ENCODE results near the gene POU2AF2.
A peak's percentile ranks its signal among the peaks of the same experiment; 100 is the strongest.
"Not testable (repeated sequence)": the region's sequence is repeated elsewhere in the genome, so short reads cannot be mapped to it uniquely, and the experiment has no call there.

Gene POU2AF2, protein sequence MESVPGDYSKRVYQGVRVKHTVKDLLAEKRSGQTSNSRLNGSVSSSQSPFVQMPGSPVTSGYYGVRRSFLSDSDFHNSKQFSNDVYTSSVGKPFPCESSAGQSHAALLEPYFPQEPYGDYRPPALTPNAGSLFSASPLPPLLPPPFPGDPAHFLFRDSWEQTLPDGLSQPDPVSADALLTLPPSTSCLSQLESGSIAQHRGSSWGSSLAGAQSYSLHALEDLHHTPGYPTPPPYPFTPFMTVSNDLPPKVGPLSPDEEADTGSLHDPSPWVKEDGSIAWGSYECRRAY

DNA sequence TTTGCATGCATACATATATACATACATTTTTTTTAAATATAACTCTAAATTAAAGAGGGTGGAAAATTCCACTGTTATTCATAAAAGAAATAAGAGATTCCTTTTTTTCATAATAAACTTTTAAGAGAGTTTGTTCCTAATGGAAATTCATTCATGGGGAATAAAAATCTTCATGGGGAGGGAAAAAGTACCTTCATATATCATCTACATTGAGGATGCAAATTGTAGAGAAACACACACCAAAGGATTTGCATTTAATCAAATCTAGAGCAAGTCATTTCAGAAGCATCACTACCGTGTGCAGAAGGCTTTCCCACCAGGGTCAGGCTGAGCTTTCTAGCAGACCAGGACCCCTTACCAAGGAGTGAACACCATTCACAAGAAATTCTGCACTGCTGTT lies at the start of gene POU2AF2:
POU2AF2 (plus strand) TSS at position 301 of the 400 bp plus-strand sequence. CDS start 129 bp downstream, outside the sequence.
- DNase-seq (ENCODE audit: low spot score): no peak

DNA sequence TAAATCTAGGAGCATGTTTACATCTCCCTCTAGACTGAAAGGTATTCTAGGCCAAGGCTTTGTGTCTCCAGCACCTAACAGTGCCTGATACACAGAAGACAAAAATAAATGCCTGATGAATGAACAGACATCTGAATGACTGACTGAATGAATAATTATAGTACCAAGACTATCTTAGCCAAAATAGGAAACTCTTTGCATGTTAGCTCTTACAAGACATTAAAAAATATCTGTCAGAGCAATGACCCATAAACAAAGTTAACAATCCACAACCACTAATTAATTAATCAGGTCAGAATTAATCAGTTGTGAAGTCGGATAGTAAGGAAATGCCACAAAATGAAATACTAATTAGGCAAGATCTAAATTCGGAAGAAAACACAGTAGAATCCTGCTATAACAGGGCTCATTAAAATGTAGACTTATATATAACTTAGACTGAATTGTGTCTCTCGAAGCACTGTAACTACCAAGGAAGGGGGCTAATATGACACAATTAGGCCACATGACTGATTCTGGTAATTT lies 45.5 kb upstream of the POU2AF2 start:
- no peak for DNase-seq (ENCODE audit: low spot score)

DNA sequence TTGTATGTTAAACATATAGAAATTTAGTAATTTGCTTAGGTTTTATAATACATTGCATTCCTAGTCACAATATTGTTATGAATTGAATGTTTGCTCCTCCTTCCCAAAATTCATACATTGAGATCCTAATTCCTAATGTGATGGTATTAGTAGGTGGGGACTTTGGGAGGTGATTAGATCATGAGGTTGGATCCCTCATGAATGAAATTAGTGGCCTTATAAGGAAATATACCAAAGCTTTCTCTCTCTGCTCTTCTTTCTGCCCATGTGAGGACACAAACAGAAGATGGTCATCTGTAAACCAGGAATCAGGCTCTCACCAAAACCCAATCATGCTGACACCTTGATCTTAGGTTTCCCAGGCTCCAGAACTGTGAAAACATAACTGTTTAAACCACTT lies 41.3 kb upstream of the POU2AF2 start:
- no peak for DNase-seq (ENCODE audit: low spot score)

DNA sequence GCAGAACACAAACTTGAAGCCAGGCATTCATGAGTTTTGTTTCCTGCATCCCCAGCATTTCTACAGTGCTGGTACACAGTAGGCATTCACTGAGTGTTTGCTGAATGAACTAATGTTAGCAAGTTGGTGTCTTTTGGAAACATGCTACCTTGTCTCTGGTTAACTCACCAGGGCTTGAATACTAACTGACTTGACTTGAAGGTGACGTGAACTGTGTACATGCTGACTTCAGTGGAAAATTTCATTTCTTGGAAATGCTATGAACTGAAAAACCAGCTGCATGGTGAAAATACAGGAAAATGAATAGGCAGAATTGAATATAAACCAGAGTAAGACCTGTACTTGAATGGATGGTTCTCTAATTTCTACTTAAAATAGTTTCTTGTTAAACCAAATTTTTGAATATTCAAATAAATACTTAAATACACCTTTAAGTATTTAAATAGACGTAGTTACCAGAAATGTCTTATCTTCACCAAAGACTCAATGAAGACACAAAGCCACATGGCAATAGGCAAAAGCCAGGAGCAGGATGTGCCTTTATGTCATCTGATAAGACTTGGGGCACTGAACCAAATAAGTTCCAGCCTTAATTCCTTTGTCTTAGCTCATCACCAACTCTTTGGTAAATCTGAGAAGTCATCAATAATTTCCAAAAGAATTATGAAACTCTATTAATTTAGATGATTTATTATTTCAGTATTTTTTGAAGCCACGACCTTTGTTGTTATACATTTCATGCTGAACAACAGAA lies 39.7 kb upstream of the POU2AF2 start:
- DNase-seq (ENCODE audit: low spot score): peak; percentile 46

DNA sequence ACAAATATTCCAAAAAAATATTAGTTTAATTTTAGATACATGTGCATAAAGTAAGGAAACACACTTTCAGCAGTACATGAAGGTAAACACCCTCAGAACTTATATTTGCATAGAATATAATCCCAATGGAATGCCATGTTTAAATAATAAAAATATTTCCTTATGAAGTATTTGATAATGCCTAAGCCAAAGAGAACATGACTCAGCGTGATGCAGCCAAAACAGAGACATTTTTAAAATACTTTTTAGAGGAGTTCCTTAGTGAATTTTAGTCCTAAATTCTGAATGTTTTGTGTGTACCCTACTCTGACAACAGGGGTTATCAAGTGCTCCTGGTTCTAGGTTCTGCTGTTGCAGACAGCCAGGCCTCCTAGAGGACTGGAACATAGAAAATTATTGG lies 39.1 kb upstream of the POU2AF2 start:
- peak; percentile 66 for DNase-seq (ENCODE audit: low spot score)

DNA sequence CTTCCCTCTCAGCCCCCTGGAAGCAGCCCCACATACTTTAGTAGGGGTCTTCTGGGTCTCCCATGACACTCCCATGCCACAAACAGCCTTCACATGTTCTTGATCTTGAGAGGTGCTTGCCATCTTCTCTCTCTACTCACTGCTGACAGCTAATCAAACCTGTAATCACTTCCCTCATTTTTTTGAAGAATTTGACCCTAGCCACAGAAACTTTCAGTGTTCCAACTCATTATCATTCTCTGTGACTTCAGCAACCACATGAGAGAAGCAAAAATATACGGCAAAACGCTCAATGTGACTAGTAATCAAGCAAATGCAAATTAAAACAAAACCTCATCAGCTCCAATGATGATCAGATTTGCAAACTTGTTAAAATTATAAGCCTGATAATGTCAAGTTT lies 38.3 kb upstream of the POU2AF2 start:
- no peak for DNase-seq (ENCODE audit: low spot score)

DNA sequence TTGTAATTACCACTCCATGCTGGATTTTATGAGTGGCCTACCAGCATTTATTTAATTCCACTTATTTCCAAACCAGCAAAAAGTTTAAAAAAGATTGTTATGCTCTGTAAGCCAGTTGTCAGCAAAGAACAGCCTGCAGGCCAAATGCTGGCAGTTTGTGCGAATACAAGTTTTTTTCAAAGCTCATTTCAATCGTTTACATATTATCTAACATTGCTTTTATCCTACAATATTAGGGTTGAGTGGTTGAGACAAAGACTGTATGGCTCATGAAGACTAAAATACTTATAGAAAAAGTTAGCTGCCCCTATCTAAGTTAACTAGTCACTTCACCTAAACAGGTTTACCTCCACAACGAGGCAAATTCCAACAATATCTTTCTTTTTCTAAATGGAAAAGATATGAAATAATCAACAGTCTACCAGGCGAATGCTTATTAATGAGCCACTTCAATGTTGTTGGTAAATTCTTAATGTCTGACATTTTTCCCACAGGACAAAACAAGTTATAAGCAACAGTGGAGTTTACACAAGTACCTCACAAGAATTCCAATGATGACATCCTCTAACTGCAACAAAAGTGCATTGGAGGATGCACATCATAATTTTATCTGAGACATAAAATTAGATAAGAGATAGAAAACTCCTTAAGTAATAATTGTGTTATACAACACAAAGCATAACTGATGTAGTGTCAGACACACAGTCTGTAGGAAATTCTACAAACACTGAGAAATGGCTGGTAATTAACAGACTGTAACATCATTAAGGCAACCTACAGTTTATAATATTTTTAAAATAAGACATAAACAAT lies 35.8 kb upstream of the POU2AF2 start:
- no peak for DNase-seq (ENCODE audit: low spot score)

DNA sequence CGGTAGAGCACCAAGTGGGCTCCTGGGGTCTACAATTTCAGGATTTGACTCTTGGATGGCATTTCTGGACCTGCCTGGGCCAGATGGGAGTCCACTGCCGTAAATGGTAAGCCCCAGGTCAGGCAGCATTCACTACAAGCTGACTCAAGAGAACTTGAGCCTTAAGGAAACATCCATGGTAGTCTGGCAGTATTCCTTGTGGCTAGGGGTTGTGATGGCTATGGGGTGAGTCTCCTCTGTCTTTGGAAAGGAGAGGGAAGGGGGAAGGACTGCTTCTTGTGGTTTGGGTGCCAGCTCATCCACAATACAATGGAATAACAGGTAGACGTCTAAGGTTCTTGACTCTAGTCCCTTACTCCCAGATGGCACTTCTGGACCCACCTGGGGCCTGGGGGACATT lies 32.3 kb upstream of the POU2AF2 start:
- no peak for DNase-seq (ENCODE audit: low spot score)

DNA sequence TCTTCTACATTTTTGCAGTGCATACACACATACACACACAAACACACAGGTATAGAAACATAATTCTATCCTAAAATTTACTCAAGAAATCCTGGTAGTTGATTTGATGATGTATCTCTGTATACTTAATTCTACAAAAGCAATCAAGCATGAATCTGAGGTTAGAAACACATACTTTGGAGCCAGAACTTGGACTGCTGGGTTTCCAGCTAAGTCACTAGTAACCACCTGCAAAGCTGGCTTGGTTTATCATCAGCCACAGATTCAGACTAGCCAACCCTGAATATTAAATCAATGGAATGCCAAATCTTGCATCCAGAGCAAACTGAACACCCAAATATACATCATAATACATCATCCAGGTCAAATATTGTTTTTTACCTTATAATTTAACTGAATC lies 24.8 kb upstream of the POU2AF2 start:
- DNase-seq (ENCODE audit: low spot score): no peak

DNA sequence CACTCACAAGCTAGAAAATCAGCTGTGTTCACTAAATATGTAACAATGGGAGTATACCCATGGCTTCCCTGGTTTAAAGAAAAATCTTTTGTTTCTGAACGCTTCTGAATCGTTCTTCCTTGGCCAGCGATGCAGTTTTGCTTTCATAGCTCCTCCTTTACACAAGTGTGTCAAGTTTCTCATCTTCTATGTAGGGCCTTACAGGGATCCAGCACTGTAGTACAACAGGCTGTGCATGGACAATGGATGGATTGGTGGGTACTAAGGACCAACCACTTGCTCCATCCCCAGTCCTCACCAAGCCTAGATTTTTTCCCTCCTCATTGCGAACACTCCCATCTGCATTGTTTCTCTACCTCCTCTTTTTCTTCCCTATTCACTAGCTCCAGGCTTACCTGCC lies 24.3 kb upstream of the POU2AF2 start:
- no peak for DNase-seq (ENCODE audit: low spot score)

DNA sequence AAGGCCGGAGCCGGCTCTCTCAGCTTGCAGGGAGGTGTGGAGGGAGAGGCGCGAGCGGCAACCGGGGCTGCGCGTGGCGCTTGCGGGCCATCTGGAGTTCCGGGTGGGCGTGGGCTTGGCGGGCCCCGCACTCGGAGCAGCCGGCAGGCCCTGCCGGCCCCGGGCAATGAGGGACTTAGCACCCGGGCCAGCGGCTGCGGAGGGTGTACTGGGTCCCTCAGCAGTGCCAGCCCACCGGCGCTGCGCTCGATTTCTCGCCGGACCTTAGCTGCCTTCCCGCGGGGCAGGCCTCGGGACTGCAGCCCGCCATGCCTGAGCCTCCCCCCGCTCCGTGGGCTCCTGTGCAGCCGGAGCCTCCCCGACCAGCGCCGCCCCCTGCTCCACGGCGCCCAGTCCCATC lies 23.6 kb upstream of the POU2AF2 start:
- not testable (repeated sequence) for DNase-seq (ENCODE audit: low spot score)

DNA sequence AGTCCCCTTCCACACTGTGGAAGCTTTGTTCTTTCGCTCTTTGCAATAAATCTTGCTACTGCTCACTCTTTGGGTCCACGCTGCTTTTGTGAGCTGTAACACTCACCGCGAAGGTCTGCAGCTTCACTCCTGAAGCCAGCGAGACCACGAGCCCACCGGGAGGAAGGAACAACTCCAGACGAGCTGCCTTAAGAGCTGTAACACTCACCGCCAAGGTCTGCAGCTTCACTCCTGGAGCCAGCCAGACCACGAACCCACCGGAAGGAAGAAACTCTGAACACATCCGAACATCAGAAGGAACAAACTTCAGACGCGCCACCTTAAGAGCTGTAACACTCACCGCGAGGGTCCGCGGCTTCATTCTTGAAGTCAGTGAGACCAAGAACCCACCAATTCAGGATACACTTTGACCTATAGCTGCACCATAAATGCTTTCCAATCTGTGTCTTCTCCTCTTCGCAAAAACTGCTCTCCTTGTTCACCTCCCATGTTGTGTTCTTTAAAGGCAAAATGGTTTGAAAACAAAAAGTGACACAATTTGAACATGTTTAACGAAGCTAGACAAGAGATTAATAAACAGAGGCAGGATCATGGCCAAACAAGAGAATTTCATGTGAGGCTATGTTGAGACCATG lies 22.6 kb upstream of the POU2AF2 start:
- DNase-seq (ENCODE audit: low spot score): not testable (repeated sequence)

DNA sequence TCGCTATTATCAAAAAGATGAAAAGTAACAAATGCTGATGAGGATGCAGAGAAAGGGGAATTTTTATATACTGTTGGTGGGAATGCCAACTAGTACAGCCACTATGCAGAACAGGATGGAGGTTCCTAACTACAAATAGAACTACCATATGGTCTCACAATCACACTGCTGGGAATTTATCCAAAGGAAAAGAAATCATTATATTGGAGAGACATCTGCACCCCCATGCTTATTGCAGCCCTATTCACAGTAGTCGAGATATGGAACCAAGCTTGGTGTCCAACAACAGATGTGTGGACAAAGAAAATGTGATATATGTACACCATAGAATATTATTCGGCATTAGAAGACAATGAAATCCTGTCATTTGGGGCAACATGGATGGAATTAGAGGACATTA lies 19.6 kb upstream of the POU2AF2 start:
- DNase-seq (ENCODE audit: low spot score): no peak

DNA sequence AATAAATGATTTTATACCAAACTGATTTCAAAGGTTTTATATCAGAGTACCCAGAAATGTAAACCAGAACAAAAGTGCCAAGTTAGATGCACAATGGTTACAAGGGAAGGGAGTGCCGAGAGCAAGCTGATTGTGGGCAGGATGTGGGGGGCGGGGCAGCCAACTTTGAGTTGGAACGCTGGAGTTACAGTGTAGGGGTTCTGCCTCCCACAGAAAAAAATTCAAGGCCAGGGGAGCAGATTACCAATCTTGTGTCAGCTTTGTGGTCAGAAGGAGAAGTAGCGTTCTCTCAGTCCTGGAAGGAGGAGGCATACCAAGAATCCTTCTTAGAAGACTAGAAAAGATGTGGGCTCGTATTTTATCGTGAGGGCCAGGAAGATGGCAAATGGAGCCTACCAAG lies 15.9 kb upstream of the POU2AF2 start:
- DNase-seq (ENCODE audit: low spot score): no peak

DNA sequence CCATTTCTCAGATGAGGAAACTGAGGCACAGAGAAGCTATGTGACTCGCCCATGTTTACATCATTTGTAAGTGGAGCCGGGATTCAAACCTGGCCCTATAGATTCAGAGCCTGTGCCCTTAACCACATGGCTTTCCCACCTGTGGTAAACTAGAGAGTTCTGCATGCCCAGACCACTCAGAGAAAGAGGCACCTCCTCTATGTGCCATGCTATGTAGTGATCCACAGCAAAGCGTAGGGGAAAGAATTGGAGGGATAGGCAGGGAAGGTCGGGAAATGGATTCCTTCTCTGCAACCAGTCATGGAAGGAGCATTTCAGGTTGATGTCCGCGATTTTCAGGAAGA lies 15.4 kb upstream of the POU2AF2 start:
- DNase-seq (ENCODE audit: low spot score): no peak

DNA sequence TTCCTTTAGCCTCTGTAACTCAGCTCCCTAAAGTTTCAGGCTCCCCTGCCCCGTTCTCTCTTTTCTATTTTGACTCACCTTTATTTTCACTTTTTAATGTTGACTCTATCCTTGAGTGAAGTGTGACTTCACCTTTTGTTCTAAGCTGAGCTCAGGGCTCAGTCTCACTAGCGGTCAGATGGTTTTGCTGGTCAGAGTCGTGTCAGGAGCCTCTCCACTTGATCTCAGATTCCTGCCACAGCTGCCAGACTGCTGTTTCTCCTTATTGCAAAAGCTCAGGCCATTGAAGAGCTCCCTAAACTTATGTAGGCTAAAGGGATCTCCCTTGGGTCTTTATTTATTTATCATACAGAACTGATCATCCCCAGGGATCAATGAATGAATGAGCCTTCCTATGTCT lies 13.7 kb upstream of the POU2AF2 start:
- no peak for DNase-seq (ENCODE audit: low spot score)

DNA sequence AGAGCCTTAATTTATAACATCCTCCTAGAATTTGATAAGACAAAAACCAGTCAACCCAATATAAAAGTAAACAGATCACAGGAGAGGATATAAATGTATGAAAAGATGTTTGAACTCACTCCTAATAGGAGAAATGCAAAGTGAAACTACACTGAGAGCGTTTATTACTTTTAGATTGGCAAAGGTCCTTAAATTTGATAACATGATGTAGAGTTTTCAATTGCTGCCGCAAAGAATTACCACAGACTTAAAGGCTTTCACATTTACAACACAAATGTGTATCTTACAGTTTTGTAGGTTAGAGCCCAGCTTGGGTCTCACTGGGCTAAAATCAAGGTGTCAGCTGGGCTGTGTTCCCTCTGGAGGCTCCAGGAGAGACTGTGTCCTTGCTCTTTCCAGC lies 9.1 kb upstream of the POU2AF2 start:
- DNase-seq (ENCODE audit: low spot score): no peak

DNA sequence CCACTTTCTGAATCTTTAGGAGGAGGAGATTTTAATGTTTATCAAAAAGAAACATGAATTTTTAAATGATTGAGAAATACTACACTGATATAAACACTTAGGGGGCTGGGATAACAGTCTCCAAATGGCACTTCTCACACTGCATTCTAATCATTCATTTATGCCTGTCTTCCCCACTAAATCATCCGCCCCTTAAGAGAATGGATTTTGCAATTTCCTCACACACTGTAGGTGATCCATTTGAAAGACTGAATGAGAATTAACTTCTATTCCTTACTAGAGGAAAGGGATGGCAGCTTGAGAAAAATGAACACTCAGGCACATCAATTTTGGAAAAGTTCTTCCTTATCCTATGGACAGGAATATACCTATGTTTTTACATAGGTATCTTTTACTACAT lies 7.6 kb upstream of the POU2AF2 start:
- no peak for DNase-seq (ENCODE audit: low spot score)

DNA sequence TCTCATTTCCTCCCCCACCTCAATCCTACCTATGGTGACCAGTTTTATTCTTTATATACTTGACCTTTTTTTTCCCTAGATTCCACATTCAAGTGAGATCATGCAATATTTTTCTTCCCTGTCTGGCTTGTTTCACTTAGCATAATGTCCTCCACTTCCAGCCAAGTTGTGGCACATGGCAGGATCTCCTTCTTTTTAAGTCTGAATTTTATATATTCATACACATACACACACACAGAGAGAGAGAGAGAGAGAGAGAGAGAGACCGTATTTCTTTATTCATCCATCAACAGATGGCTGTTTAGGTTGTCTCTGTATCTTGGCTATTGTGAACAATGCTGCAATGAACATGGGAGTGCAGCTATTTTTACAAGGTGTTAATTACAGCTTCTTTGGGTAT lies 1.4 kb downstream of the POU2AF2 start:
- DNase-seq (ENCODE audit: low spot score): no peak

DNA sequence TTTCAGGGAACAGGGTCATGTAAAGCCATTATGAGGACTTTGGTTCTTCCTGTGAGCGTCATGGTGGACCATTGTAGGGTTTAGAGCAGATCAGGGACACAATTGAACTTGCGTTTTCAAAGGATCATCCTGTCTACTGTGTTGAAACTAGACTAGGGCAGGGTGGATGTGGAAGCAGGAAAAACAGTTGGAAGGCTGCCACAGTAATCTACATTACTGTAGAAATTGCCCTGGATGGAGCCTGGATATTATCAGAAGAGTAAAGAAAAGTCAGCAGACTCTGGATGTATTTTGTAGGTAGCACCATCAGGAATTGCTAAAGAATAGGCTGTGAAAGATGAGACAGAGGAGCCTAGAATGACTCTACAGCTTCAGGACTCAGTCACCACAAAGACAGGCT lies 5.4 kb downstream of the POU2AF2 start:
- no peak for DNase-seq (ENCODE audit: low spot score)

DNA sequence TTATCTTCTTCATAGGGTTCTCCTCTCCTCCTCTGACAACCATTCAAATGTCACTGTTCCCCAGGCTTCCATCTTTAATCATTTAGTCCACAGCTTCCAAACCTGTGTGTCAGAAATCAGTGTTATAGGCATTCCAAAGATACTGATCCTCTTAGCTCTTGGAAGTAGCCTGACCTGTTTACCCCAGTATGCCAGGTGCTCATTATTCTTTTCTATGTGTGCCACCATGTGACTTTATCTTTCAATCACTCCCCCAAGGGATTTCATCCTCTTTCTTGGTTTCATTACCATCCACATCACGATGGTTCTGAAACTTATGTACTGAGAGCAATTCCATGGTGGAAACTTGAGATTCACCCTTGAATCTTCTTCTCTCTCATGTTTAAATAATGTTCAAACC lies 7.6 kb downstream of the POU2AF2 start:
- DNase-seq (ENCODE audit: low spot score): no peak

DNA sequence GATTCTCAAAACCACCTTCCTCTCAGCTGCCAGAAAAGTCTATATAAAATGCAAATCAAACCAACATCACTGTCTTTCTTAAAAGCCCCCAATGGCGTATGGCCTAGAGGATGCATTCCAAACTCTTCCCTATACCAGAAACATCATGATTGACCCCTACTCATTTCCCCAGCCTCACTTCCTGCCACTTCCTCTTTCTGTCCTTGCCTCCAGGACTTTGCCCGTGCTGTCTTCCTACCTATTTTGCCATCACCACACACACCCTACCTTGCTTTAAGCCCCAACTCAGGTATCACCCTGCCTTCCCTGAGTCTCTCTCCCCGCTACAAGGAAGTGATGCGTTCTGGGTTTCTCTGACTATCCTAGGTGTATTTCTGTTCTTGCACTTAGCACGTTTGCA lies 8.1 kb downstream of the POU2AF2 start:
- DNase-seq (ENCODE audit: low spot score): no peak

Data from GM03348 (cell line).